ENCODE measurements around the gene ADGRE2.

- no peak for TF ChIP-seq CTCF (IDR thresholded peaks at IDR 0.05)
- no peak for TF ChIP-seq POLR2A (IDR thresholded peaks at IDR 0.05)
Measured at GRCh38 chr19:14703833-14704232, 74.5 kb downstream of the ADGRE2 start.
